H1 (cell line): ENCODE measurements around the gene DNAI1. TPM values are rescaled to one million over a fixed set of nuclear protein-coding genes. Genes with fewer than 3 reads are reported as not detected.

Source experiments
- CTCF ChIA-PET: fragments of 300-600 bp; sonication (Branson Sonifier 250); formaldehyde crosslinking; loops from one replicate; lab custom pipeline; 2021; ENCODE audit not compliant: partially characterized antibody; lab: Charles Lee
- POLR2A ChIA-PET: fragments of 300-600 bp; sonication (Branson Sonifier 250); formaldehyde crosslinking; loops from one replicate; lab custom pipeline; 2021; ENCODE audit warnings: inconsistent platforms; ENCODE audit not compliant: partially characterized antibody; lab: Charles Lee
- DNase-seq, 2 experiments: peaks; one replicate each; pipeline versions ENCODE4 v3.0.0 to v3.0.0-alpha.2; 2010 to 2022; ENCODE audit warnings: low spot score in 2 of 2, low read depth in 1 of 2, mixed read lengths in 1 of 2
- FAIRE-seq: peaks from 2 replicates; lab custom pipeline; 2011; peaks lifted over from hg19 to GRCh38; lab: Jason Lieb, UNC
- H2AFZ ChIP-seq: 2 replicates; pipeline ENCODE4 v1.8.1; 2012; ENCODE audit warnings: low read length, inconsistent platforms
- H2AK5ac ChIP-seq: 2 replicates; pipeline ENCODE4 v1.6.1; 2013; ENCODE audit warnings: low read depth, low read length
- H2BK120ac ChIP-seq: replicated peaks from 2 replicates; pipeline ENCODE3; 2013; ENCODE audit warnings: low read depth, low read length, inconsistent platforms
- H2BK12ac ChIP-seq: 2 replicates; pipeline ENCODE4 v1.6.1; 2013; ENCODE audit warnings: low read depth, low read length
- H2BK15ac ChIP-seq: 2 replicates; pipeline ENCODE4 v1.6.1; 2013; ENCODE audit warnings: low read length
- H2BK20ac ChIP-seq: 2 replicates; pipeline ENCODE4 v1.6.1; 2013; ENCODE audit warnings: low read length
- H2BK5ac ChIP-seq: 2 replicates; pipeline ENCODE4 v1.6.1; 2013; ENCODE audit warnings: low read depth, low read length
- H3K14ac ChIP-seq: 2 replicates; pipeline ENCODE4 v1.6.1; 2013; ENCODE audit warnings: inconsistent platforms; ENCODE audit not compliant: insufficient read length
- H3K18ac ChIP-seq: 2 replicates; pipeline ENCODE4 v1.6.1; 2013; ENCODE audit warnings: low read length; ENCODE audit errors: extremely low read depth
- H3K23ac ChIP-seq: 2 replicates; pipeline ENCODE4 v1.6.1; 2013; ENCODE audit warnings: inconsistent platforms; ENCODE audit not compliant: insufficient read length
- H3K23me2 ChIP-seq: 2 replicates; pipeline ENCODE4 v1.6.1; 2013; ENCODE audit warnings: low read depth, low read length
- H3K27ac ChIP-seq: 2 replicates; pipeline ENCODE4 v1.6.1; 2011; ENCODE audit warnings: low read depth, low read length, inconsistent platforms
- H3K27me3 ChIP-seq, 4 experiments: replicated peaks in 1 of 4; 1 replicate in 1 of 4; 2 replicates in 3 of 4; pipeline versions ENCODE4 v1.6.1 to v1.8.1; 2011 to 2013; ENCODE audit warnings: low read length in 3 of 4, mild to moderate bottlenecking in 3 of 4, inconsistent platforms in 2 of 4, mixed read lengths in 2 of 4, moderate library complexity in 1 of 4; ENCODE audit not compliant: control insufficient read depth in 3 of 4, insufficient read depth in 3 of 4; ENCODE audit errors: extremely low read depth in 1 of 4
- H3K36me3 ChIP-seq, 4 experiments: 2 replicates each; pipeline versions ENCODE4 v1.6.1 to v1.8.1; 2011 to 2013; ENCODE audit warnings: mild to moderate bottlenecking in 4 of 4, low read length in 3 of 4, moderate library complexity in 2 of 4, control low read depth in 1 of 4, inconsistent platforms in 1 of 4; ENCODE audit not compliant: insufficient read depth in 4 of 4, control insufficient read depth in 2 of 4
- H3K4ac ChIP-seq: replicated peaks from 2 replicates; pipeline ENCODE3; 2013; ENCODE audit warnings: low read length, low read depth, mixed read lengths, inconsistent platforms; ENCODE audit not compliant: insufficient read length
- H3K4me1 ChIP-seq, 4 experiments: replicated peaks in 1 of 4; 1 replicate in 1 of 4; 2 replicates in 3 of 4; pipeline versions ENCODE4 v1.6.1 to v1.8.1; 2011 to 2013; ENCODE audit warnings: low read length in 3 of 4, inconsistent platforms in 2 of 4, mixed read lengths in 1 of 4; ENCODE audit not compliant: insufficient read depth in 4 of 4, control insufficient read depth in 3 of 4
- H3K4me2 ChIP-seq, 2 experiments: 2 replicates each; pipeline versions ENCODE4 v1.6.1 to v1.8.1; 2011 to 2013; ENCODE audit warnings: low read depth in 2 of 2, low read length in 2 of 2, control low read depth in 1 of 2, inconsistent platforms in 1 of 2, mild to moderate bottlenecking in 1 of 2; ENCODE audit not compliant: insufficient read depth in 1 of 2
- H3K4me3 ChIP-seq, 4 experiments: fragments of 200-600, 300-600 bp in 1 of 4; sonication (generic), shearing (Covaris generic), sonication (Bioruptor Twin) in 1 of 4; 2 replicates each; pipeline versions ENCODE4 v1.5.1 to v1.8.1; 2011 to 2016; ENCODE audit warnings: low read length in 4 of 4, low read depth in 3 of 4, control low read depth in 2 of 4, inconsistent platforms in 2 of 4, mild to moderate bottlenecking in 2 of 4, mixed read lengths in 1 of 4, moderate library complexity in 1 of 4; ENCODE audit not compliant: insufficient read depth in 2 of 4; ENCODE audit errors: extremely low read depth in 1 of 4
- H3K56ac ChIP-seq: replicated peaks from 2 replicates; pipeline ENCODE3; 2013; ENCODE audit warnings: low read depth, mild to moderate bottlenecking, mixed read lengths, low read length, inconsistent platforms; ENCODE audit not compliant: insufficient read length
- H3K79me1 ChIP-seq: 2 replicates; pipeline ENCODE4 v1.6.1; 2013; ENCODE audit warnings: low read depth, low read length, control low read depth
- H3K79me2 ChIP-seq, 2 experiments: 2 replicates each; pipeline versions ENCODE4 v1.6.1 to v1.8.1; 2012 to 2013; ENCODE audit warnings: low read length in 2 of 2, mild to moderate bottlenecking in 2 of 2, inconsistent platforms in 1 of 2; ENCODE audit not compliant: insufficient read depth in 2 of 2, control insufficient read depth in 1 of 2
- H3K9ac ChIP-seq, 4 experiments: replicated peaks in 1 of 4; 1 replicate in 1 of 4; 2 replicates in 3 of 4; pipeline versions ENCODE4 v1.6.1 to v1.8.1; 2011 to 2013; ENCODE audit warnings: low read depth in 3 of 4, low read length in 3 of 4, control low read depth in 2 of 4, mild to moderate bottlenecking in 2 of 4, moderate library complexity in 2 of 4, inconsistent platforms in 1 of 4; ENCODE audit errors: extremely low read depth in 1 of 4
- H3K9me3 ChIP-seq, 2 experiments: 2 replicates each; pipeline versions ENCODE4 v1.6.1 to v1.8.1; 2012 to 2013; ENCODE audit warnings: mild to moderate bottlenecking in 2 of 2, moderate library complexity in 2 of 2, control low read depth in 1 of 2, inconsistent platforms in 1 of 2, low read depth in 1 of 2, low read length in 1 of 2, mixed read lengths in 1 of 2; ENCODE audit not compliant: insufficient read depth in 2 of 2
- H4K20me1 ChIP-seq, 2 experiments: replicated peaks in 1 of 2; 2 replicates each; pipeline versions ENCODE3 to v1.8.1; 2011 to 2013; ENCODE audit warnings: inconsistent platforms in 2 of 2, low read length in 2 of 2, mild to moderate bottlenecking in 1 of 2; ENCODE audit not compliant: insufficient read depth in 2 of 2, control insufficient read depth in 1 of 2
- H4K5ac ChIP-seq: 2 replicates; pipeline ENCODE4 v1.6.1; 2013; ENCODE audit warnings: low read length, low read depth, mixed read lengths, inconsistent platforms; ENCODE audit not compliant: insufficient read length
- H4K8ac ChIP-seq: 2 replicates; pipeline ENCODE4 v1.8.0; 2013; ENCODE audit warnings: mild to moderate bottlenecking, moderate library complexity, low read length, inconsistent platforms; ENCODE audit not compliant: insufficient read depth; ENCODE audit errors: extremely low read depth
- H4K91ac ChIP-seq: replicated peaks from 2 replicates; pipeline ENCODE3; 2013; ENCODE audit warnings: low read length, mixed read lengths, inconsistent platforms; ENCODE audit not compliant: insufficient read length
- CREB1 ChIP-seq: IDR thresholded peaks from 2 replicates; pipeline ENCODE4 v1.6.1; 2012; ENCODE audit warnings: inconsistent platforms
- CTBP2 ChIP-seq: IDR thresholded peaks from 2 replicates; pipeline ENCODE4 v1.7.0; 2011; ENCODE audit warnings: borderline replicate concordance, mild to moderate bottlenecking, moderate library complexity, mixed read lengths, low read length; ENCODE audit not compliant: insufficient read depth, insufficient read length
- EGR1 ChIP-seq: IDR thresholded peaks from 2 replicates; pipeline ENCODE4 v1.6.1; 2011; ENCODE audit warnings: low read depth, low read length, borderline replicate concordance
- EP300 ChIP-seq, 2 experiments: IDR thresholded peaks; 1 replicate in 1 of 2; 2 replicates in 1 of 2; pipeline ENCODE4 v1.6.1; 2011 to 2012; ENCODE audit warnings: low read depth in 2 of 2, low read length in 2 of 2, mild to moderate bottlenecking in 2 of 2, borderline replicate concordance in 1 of 2, inconsistent platforms in 1 of 2, moderate library complexity in 1 of 2
- FOSL1 ChIP-seq: IDR thresholded peaks from 2 replicates; pipeline ENCODE4 v1.6.1; 2011; ENCODE audit warnings: mild to moderate bottlenecking, low read depth, low read length, moderate library complexity; ENCODE audit not compliant: insufficient read depth
- GABPA ChIP-seq: IDR thresholded peaks from 2 replicates; pipeline ENCODE4 v1.6.1; 2011; ENCODE audit warnings: mild to moderate bottlenecking, low read length, moderate library complexity, borderline replicate concordance; ENCODE audit not compliant: insufficient read depth
- HDAC6 ChIP-seq: IDR thresholded peaks from one replicate; pipeline ENCODE4 v1.7.1; 2012; ENCODE audit warnings: low read depth, mild to moderate bottlenecking, inconsistent platforms, low read length, moderate library complexity
- KDM4A ChIP-seq: IDR thresholded peaks from one replicate; pipeline ENCODE4 v1.7.1; 2012; ENCODE audit warnings: low read depth, mild to moderate bottlenecking, moderate library complexity, low read length, inconsistent platforms; ENCODE audit not compliant: severe bottlenecking
- POLR2AphosphoS5 ChIP-seq: IDR thresholded peaks from 2 replicates; pipeline ENCODE4 v1.6.1; 2011; ENCODE audit warnings: low read depth, low read length
- SIRT6 ChIP-seq: IDR thresholded peaks from one replicate; pipeline ENCODE4 v1.7.1; 2012; ENCODE audit warnings: low read length, inconsistent platforms
- SP4 ChIP-seq: IDR thresholded peaks from 2 replicates; pipeline ENCODE4 v1.6.1; 2012; ENCODE audit warnings: low read length, inconsistent platforms
- WGBS, 2 experiments: shearing (Covaris generic) in 1 of 2; methylation state at CpG; one replicate each; pipeline versions ENCODE4 v1.1.6 to v1.1.7; 2013 to 2015; ENCODE audit warnings: low lambda C conversion rate in 2 of 2, mixed read lengths in 2 of 2, inconsistent platforms in 1 of 2, low coverage in 1 of 2, missing lambda C conversion rate in 1 of 2; ENCODE audit not compliant: insufficient replicate concordance in 2 of 2, insufficient coverage in 1 of 2, insufficient read length in 1 of 2; ENCODE audit errors: extremely low coverage in 1 of 2, missing lambda C conversion rate in 1 of 2; 5-methylcytosine and 5-hydroxymethylcytosine counted together
- polyA plus RNA-seq, 7 experiments: library from polyadenylated mRNA; depleted of rRNA in 3 of 7; stranded (reverse) in 5 of 7; unstranded in 2 of 7; fragments of >200 nt in 5 of 7; fragments of 200-250 nt in 2 of 7; gene quantifications; 1 replicate in 5 of 7; 2 replicates in 1 of 7; 4 replicates in 1 of 7; pipeline versions ENCODE4 v1.2.1 to v1.2.3, GENCODE V29; 2011 to 2013; ENCODE audit warnings: missing spikeins in 2 of 7, mixed read lengths in 2 of 7
- total RNA-seq: library from RNA; stranded (reverse); fragmentation: NEBNext Ultra II Directional; extraction: Animal tissue kit (Norgen Biotek cat#: 25700); gene quantifications from 2 replicates; pipeline ENCODE4 v1.2.1, GENCODE V29; 2021

Gene DNAI1
- total and polyA plus RNA-seq, 2 of the 8 experiments (the other 6 are each of a cell fraction or from before 2014, with no cell fraction given), result 0.37 to 0.54 TPM

GRCh38 chr9:34559624-34560455 lies 101.2 kb downstream of the DNAI1 start:
- peak overlapping the region; percentile 14 to 43; a peak in 2 of 4 replicates for H3K4me2 ChIP-seq
- TF ChIP-seq HDAC6, result no peak
- TF ChIP-seq SP4, result no peak
- no peak for TF ChIP-seq EP300 (IDR thresholded peaks at IDR 0.05; ENCODE audit: borderline replicate concordance in 1 of 2, low read depth in 2 of 2, low read length in 2 of 2)
- TF ChIP-seq POLR2AphosphoS5, result no peak
- TF ChIP-seq SIRT6, result no peak
- TF ChIP-seq KDM4A, result no peak
- no peak for TF ChIP-seq FOSL1
- TF ChIP-seq CTBP2, result no peak
- TF ChIP-seq CREB1, result no peak
- TF ChIP-seq EGR1, result no peak; the same call in 1 of the 2 replicates
- TF ChIP-seq GABPA, result no peak

More at GRCh38 chr9:34559624-34560455, 101.2 kb downstream of the DNAI1 start:
- Histone ChIP-seq H4K20me1 (no peaks in the 10 kb centered on the region), H3K79me2 (no peaks in the 10 kb centered on the region), H4K5ac (no peak overlapping the region), H2BK20ac (0 out of 2 replicates have a peak overlapping the region, but pooled peaks have one; percentile 2), H2AFZ (no peak overlapping the region), H3K56ac (no peak overlapping the region), H2BK120ac (no peak overlapping the region), H4K91ac (no peak overlapping the region), H3K18ac (no peak overlapping the region), H3K23me2 (no peaks in the 10 kb centered on the region), H2BK5ac (peak overlapping the region; percentile 72; the same call in 1 of the 2 replicates), H3K4me1 (peaks cover 7 to 24% (median 16%) of the 10 kb centered on the region in 4 experiments), H3K23ac (no peak overlapping the region), H3K9ac (peak overlapping the region in 1 of 4 experiments; percentile 22; a peak in 1 of 7 replicates), H4K8ac (peak overlapping the region; percentile 6; the same call in 1 of the 2 replicates), H3K4me3 (no peak overlapping the region), H3K4ac (no peak overlapping the region), H3K79me1 (0 out of 2 replicates have a peak, but pooled peaks cover under 1% of the 10 kb centered on the region), H2BK12ac (peak overlapping the region; percentile 86; the same call in 1 of the 2 replicates), H3K14ac (no peak overlapping the region), H2BK15ac (peak overlapping the region; percentile 14; the same call in 1 of the 2 replicates), H3K27ac (no peak overlapping the region), H3K9me3 (0 out of 4 replicates have a peak, but pooled peaks cover 0 to 3% of the 10 kb centered on the region in 2 experiments), H3K36me3 (no peaks in the 10 kb centered on the region), H2AK5ac (no peak overlapping the region), H3K27me3 (no peaks in the 10 kb centered on the region; a peak in 3 of 7 replicates)
- DNase-seq (no peak), FAIRE-seq (no peak)
- ChIA-PET POLR2A (interaction anchor here (0.6 to 1.9 kb wide), 4 partner anchors 11 to 216 kb away, joined by 3 to 5 read pairs (median 4); no protein-coding TSS in a partner anchor), CTCF (interaction anchor here (0.8 to 11.9 kb wide), 9 partner anchors 11 to 156 kb away, joined by 3 to 241 read pairs (median 12); no protein-coding TSS in a partner anchor)
- WGBS, 2 experiments, result 49% methylated on average over 7 of the region's 21 CpGs; no CpG with 5 or more reads in 1 of the 2 experiments
